Bone marrow (tissue), 2 donors: ENCODE measurements around the gene OLFM2.
"Not testable (repeated sequence)": the region's sequence is repeated elsewhere in the genome, so short reads cannot be mapped to it uniquely, and the experiment has no call there.

Experiments
- DNase-seq, 2 donors: peaks; one replicate each; lab custom pipeline; 2025; lab: John Stamatoyannopoulos, UW

The OLFM2 gene

GRCh38 chr19:9861503-9861902 lies 74.8 kb downstream of the OLFM2 start:
- no peak for DNase-seq

DNA sequence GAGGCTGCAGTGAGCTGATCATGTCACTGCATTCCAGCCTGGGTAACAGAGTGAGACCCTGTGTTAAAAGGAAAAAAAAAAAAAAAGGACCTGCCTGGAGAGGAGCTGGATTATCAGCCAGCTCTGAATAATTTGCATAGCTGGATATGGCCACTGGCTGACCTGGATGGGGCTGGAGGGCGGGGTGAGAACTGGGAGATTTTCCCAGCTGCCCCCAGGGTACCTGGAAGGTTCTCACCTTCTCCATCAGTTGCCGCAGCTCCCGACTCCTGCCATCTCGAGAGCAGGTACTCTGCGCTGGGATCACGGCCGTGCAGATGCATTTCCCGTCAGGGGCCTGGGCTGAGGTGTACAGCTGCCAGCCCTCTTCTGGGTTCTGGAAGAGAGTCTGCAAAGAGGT lies 75.9 kb downstream of the OLFM2 start:
- no peak for DNase-seq

GRCh38 chr19:9858766-9859165 lies 77.5 kb downstream of the OLFM2 start:
- no peak for DNase-seq

DNA sequence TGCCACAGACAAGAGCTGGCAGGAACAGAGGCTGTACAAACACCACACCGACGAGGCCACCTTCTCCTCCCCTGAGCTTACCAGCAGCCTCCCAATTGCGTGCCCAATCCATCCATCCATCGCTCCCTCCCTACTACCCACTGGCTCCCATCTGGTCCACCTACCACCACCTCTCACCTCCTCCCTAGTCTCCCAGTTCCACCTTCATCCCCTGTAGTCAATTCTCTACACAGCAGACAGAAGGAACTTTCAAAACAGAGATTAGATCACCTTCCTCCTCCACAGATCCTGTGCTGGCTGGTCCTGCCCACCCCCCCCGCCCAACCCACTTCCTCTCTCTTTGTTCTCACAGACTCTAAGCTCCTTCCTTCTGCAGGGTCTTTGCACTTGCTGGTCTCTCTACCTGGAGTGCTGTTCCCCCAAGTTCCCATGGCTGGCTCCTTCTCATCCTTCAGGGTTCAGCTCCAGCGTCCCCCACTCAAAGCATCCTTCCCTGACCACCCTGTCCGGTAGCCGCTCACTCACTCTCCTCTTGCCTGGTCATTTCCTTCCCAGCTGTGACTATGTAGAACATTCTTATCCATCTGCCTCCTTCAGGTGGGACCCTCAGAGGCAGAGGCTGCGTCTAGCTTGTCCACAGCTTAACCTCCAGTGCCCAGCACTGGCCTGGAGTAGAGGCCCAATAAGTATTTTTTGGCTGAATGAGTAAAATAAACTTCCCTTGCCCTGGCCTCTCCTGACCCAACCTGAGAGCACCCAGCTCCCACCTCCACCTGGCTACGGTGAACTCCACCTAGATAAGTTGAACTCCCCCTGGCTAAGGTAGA lies 78.2 kb downstream of the OLFM2 start:
- DNase-seq: peak in 1 of 2 donors; percentile 39

DNA sequence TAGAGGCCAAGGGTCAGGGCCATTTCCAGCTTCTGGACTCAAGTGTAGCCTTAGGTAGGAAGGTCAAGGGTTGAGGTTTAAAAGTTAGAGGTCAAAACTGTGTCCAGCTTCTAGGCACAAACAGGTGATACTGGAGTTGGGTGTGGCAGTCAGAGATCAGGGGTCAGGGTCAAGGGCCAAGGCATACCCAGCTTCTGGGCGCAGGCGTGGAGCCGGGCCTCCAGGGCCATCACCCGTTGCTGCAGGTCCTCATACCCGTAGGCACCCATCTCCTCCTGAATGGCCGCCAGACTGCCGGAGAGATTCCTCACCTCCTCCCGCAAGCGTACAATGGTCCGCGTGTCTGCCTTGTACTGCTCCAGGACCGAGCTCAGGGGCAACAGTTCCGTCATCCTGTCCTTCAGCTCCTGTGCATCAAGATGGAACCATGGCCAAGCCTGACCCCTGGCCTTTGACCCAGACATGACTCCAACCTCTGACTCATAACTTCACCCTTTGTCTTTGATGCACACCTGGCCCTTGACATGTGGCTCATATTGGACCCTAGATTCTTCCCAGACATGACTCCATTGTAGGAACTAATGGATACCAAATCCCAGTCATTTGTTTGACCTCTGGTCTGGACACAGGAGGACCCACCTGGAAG lies 79.1 kb downstream of the OLFM2 start:
- DNase-seq: no peak

GRCh38 chr19:9856609-9857008 lies 79.7 kb downstream of the OLFM2 start:
- no peak for DNase-seq

GRCh38 chr19:9854282-9854846 lies 82.0 kb downstream of the OLFM2 start:
- DNase-seq: no peak

- DNase-seq: no peak
Observed at GRCh38 chr19:9850235-9850959, 85.9 kb downstream of the OLFM2 start.

GRCh38 chr19:9849791-9850190 lies 86.5 kb downstream of the OLFM2 start:
- no peak for DNase-seq

DNA sequence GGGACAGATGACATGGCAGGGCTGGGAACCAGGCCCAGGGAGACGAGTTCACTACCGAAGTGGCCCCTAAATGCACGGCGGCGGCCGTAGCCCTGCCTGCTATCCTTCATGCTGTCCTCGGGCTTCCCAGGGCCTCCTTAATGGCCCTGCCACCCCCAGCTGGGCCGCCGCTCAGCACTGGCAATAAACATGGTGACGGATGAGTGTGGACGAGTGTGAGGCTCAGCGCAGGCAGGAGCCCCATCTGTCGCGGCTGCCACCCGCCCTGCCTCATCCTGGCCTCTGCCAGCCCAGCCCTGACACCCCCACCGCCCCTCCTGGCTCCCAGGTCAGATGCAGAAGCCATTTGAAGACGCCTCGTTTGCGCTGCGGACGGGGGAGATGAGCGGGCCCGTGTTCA lies 87.6 kb downstream of the OLFM2 start:
- no peak for DNase-seq

DNA sequence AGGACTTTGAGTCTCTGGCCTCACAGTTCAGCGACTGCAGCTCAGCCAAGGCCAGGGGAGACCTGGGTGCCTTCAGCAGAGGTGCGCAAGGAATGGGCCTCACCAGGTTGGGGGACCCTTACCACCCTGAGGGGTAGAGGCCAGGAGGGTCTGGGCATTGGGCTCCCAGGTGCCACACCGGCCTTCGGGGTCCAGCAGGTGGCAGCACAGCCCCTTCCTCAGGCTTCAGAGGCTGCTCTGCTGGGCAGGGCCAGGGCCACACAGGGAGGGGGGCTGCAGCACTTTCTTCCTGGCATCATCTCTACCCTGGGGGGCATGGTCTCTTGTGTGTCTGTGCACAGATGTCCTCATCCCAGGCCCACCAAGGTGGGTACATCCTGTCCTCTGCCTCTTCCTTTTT lies 88.3 kb downstream of the OLFM2 start:
- no peak for DNase-seq

- peak in 1 of 2 donors; percentile 12 for DNase-seq
Observed at GRCh38 chr19:9847087-9847671, 89.1 kb downstream of the OLFM2 start.

GRCh38 chr19:9843626-9844273 lies 92.6 kb downstream of the OLFM2 start:
- not testable (repeated sequence) for DNase-seq

GRCh38 chr19:9842834-9843625 lies 93.3 kb downstream of the OLFM2 start:
- no peak for DNase-seq

DNA sequence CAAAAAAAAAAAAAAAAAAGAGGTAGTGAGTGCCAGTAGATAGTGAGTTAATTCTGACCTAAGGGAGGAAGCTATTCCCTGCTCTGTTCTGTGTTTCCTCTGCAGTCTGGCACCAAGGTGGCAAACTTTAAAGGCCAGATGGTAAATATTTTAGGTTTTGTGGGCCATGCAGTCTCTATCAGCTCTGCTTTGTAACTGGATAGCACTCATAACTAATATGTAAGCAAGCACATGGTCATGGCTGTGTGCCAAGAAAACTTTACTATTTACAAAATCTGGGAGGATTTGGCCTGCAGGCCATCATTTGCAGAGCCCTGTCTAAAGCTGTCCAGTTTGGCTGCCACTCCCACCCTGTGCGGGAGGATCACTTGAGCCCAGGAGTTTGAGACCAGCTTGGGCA lies 96.9 kb downstream of the OLFM2 start:
- no peak for DNase-seq

- DNase-seq: no peak
Observed at GRCh38 chr19:9838324-9838723, 98.0 kb downstream of the OLFM2 start.

GRCh38 chr19:9836021-9836420 lies 100.3 kb downstream of the OLFM2 start:
- no peak for DNase-seq

- DNase-seq: no peak
Observed at GRCh38 chr19:9835507-9835949, 100.8 kb downstream of the OLFM2 start.

DNA sequence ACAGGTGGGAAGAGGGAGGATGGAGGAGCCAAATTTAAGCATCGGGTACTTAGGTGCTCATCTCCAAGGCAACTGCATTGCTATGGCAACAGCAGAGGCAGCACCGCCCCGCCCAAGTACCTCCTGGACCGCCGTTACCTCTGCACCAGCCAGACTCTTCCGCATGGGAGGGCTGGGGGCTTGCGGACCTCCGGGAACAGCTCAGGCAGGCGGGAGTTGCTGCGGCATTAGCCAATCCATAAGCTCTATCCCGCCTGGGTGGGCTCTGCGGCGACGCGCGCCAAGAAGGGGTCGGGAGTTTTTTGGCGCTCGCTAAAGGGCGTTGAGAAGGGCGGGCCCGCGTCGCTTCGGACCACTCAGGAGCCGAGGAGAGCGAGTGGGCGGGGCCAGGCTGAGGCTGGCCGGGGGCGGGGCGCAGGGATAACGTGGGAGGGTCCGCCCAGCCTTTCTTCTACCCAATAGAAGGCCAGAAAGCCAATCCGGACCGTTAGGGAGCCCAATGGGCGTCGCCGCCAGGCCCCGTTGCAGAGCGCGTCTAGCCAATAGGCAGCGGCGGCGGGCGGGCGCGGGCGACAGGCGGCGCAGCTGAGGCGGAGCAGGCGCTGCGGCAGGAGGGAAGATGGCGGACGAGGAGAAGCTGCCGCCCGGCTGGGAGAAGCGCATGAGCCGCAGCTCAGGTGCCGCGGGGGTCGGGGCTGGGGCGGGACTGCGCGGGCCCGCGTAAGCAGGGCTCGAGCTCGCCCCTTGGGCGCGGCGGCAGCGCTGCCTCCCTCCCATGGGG lies 101.4 kb downstream of the OLFM2 start, which contains the start of gene PIN1:
PIN1 (plus strand) TSS at position 593 of the 781 bp plus-strand sequence; CDS start at position 620, 27 bp downstream.
- DNase-seq: peak; percentile 91 to 99

- DNase-seq: no peak
Observed at GRCh38 chr19:9834307-9834725, 102.0 kb downstream of the OLFM2 start.
